ENCODE results near the gene FRMD3. TPM values are rescaled to one million over a fixed set of nuclear protein-coding genes. Genes with fewer than 3 reads are reported as not detected.

The FRMD3 gene
- total and polyA plus RNA-seq, 4 donors = 0.16 to 0.75 (median 0.48) TPM

GRCh38 chr9:83557317-83557716, 19.1 kb upstream of the FRMD3 start:
- Histone ChIP-seq H3K27me3 (ENCODE audit: control insufficient read depth in 4 of 4, insufficient read depth in 4 of 4, low read length in 3 of 4) (no peaks in the 10 kb centered on the region), H3K27ac (ENCODE audit: low read depth in 1 of 2, low read length in 2 of 2) (no peak overlapping the region), H3K9ac (ENCODE audit: low read depth in 1 of 2, low read length in 2 of 2) (no peak overlapping the region), H3K4me3 (ENCODE audit: low read depth in 1 of 3, low read length in 3 of 3) (no peak overlapping the region), H3K36me3 (ENCODE audit: control insufficient read depth in 4 of 4, insufficient read depth in 3 of 4, low read depth in 1 of 4, low read length in 3 of 4) (no peaks in the 10 kb centered on the region), H3K9me3 (ENCODE audit: control insufficient read depth in 4 of 4, low read length in 3 of 4) (no peaks in the 10 kb centered on the region), H3K4me1 (ENCODE audit: control insufficient read depth in 4 of 4, insufficient read depth in 4 of 4, low read length in 3 of 4) (no peaks in the 10 kb centered on the region)
- DNase-seq (ENCODE audit: low spot score) = no peak
- 98% methylated on average over 1 of the region's 1 CpG for WGBS
- TF ChIP-seq GABPA (IDR thresholded peaks at IDR 0.05 in 1 of 2, conservative IDR thresholded peaks at IDR 0.05 in 1 of 2) (no peak), EGR1 (IDR thresholded peaks at IDR 0.05; ENCODE audit: low read depth in 2 of 2) (no peak), RAD21 (IDR thresholded peaks at IDR 0.05) (no peak), FOXA2 (IDR thresholded peaks at IDR 0.05) (no peak), FOXA1 (IDR thresholded peaks at IDR 0.05) (no peak), YY1 (IDR thresholded peaks at IDR 0.05) (no peak)

GRCh38 chr9:83554278-83554677, 16.1 kb upstream of the FRMD3 start:
- WGBS = 79% methylated on average over 3 of the region's 3 CpGs
- no peak for DNase-seq (ENCODE audit: low spot score)
- TF ChIP-seq ZBTB33 (IDR thresholded peaks at IDR 0.05) (no peak), HNF4G (IDR thresholded peaks at IDR 0.05) (no peak), REST (IDR thresholded peaks at IDR 0.05) (no peak), RXRA (IDR thresholded peaks at IDR 0.05) (no peak), GABPA (IDR thresholded peaks at IDR 0.05 in 1 of 2, conservative IDR thresholded peaks at IDR 0.05 in 1 of 2) (no peak), RAD21 (IDR thresholded peaks at IDR 0.05) (no peak), MAX (IDR thresholded peaks at IDR 0.05) (no peak), FOXA1 (IDR thresholded peaks at IDR 0.05) (no peak), TAF1 (conservative IDR thresholded peaks at IDR 0.05) (no peak), FOXA2 (IDR thresholded peaks at IDR 0.05) (no peak), HNF4A (conservative IDR thresholded peaks at IDR 0.05) (no peak), ATF3 (IDR thresholded peaks at IDR 0.05) (no peak)
- Histone ChIP-seq H3K9me3 (ENCODE audit: control insufficient read depth in 4 of 4, low read length in 3 of 4) (no peaks in the 10 kb centered on the region), H3K27ac (ENCODE audit: low read depth in 1 of 2, low read length in 2 of 2) (no peak overlapping the region), H3K27me3 (ENCODE audit: control insufficient read depth in 4 of 4, insufficient read depth in 4 of 4, low read length in 3 of 4) (no peaks in the 10 kb centered on the region), H3K9ac (ENCODE audit: low read depth in 1 of 2, low read length in 2 of 2) (no peak overlapping the region), H3K4me1 (ENCODE audit: control insufficient read depth in 4 of 4, insufficient read depth in 4 of 4, low read length in 3 of 4) (no peaks in the 10 kb centered on the region), H3K36me3 (ENCODE audit: control insufficient read depth in 4 of 4, insufficient read depth in 3 of 4, low read depth in 1 of 4, low read length in 3 of 4) (no peaks in the 10 kb centered on the region), H3K4me3 (ENCODE audit: low read depth in 1 of 3, low read length in 3 of 3) (no peak overlapping the region)
